ENCODE measurements around the gene FXYD5. TPM values are rescaled to one million over a fixed set of nuclear protein-coding genes. Genes with fewer than 3 reads are reported as not detected.

The FXYD5 gene
- total RNA-seq, result 53.2 and 73.8 TPM in 2 replicates

GRCh38 chr19:35154525-35155406 is at the start of gene FXYD5:
FXYD5 (plus strand) TSS chr19:35154735; CDS start chr19:35155551, 816 bp downstream.

GRCh38 chr19:35115177-35115951 is 39.2 kb upstream of the FXYD5 start, which contains the start of gene FXYD3:
FXYD3 (plus strand) TSS chr19:35115823; CDS start chr19:35119377, 3,554 bp downstream.

GRCh38 chr19:35134601-35135242 is 19.8 kb upstream of the FXYD5 start, which contains the start of gene LGI4:
LGI4 (minus strand) TSS chr19:35135059; CDS start chr19:35134680, 379 bp downstream.

GRCh38 chr19:35138305-35138892 is 16.1 kb upstream of the FXYD5 start, which contains the start of gene FXYD1:
FXYD1 (plus strand) TSS chr19:35138824; CDS start chr19:35140080, 1,256 bp downstream.

GRCh38 chr19:35143231-35143715 is 11.3 kb upstream of the FXYD5 start, which contains the start of gene FXYD7:
FXYD7 (plus strand) TSS chr19:35143255; CDS start chr19:35143334, 79 bp downstream.

Small RNAs within 50 kb of the gene (small RNA-seq; reads per million reads assigned to genes)
- not detected for gene AC020907.2

Other genes starting within 250 kb of the FXYD5 start
- gene ZNF30, start 227.8 kb upstream of the FXYD5 start, total RNA-seq, result 1.7 and 2.6 TPM in 2 replicates
- 3.4 and 5.2 TPM in 2 replicates for gene ZNF792, start 190.5 kb upstream of the FXYD5 start, total RNA-seq
- 25.6 and 27.1 TPM in 2 replicates for gene GRAMD1A, start 154.4 kb upstream of the FXYD5 start, total RNA-seq
- gene SCN1B, start 124.3 kb upstream of the FXYD5 start, total RNA-seq, result 3.1 and 3.4 TPM in 2 replicates
- gene HPN, start 113.0 kb upstream of the FXYD5 start, total RNA-seq, result not detected in 2 replicates
- not detected in 2 replicates for gene FXYD3, start 38.9 kb upstream of the FXYD5 start, total RNA-seq
- gene LGI4, start 19.7 kb upstream of the FXYD5 start, total RNA-seq, result 1.2 and 1.3 TPM in 2 replicates
- 0.73 and 2.1 TPM in 2 replicates for gene FXYD1, start 15.9 kb upstream of the FXYD5 start, total RNA-seq
- not detected in 2 replicates for gene FXYD7, start 11.5 kb upstream of the FXYD5 start, total RNA-seq
- gene FAM187B, start 74.0 kb downstream of the FXYD5 start, total RNA-seq, result not detected in 2 replicates
- gene LSR, start 94.3 kb downstream of the FXYD5 start, total RNA-seq, result 0.36 and 0.49 TPM in 2 replicates
- gene USF2, start 114.2 kb downstream of the FXYD5 start, total RNA-seq, result 64.4 and 64.5 TPM in 2 replicates
- under 0.01 TPM in 1 of 2 replicates, not detected in the other for gene HAMP, start 127.8 kb downstream of the FXYD5 start, total RNA-seq
- gene MAG, start 137.4 kb downstream of the FXYD5 start, total RNA-seq, result not detected in 2 replicates
- gene CD22, start 174.5 kb downstream of the FXYD5 start, total RNA-seq, result not detected in 2 replicates
- gene FFAR1, start 193.2 kb downstream of the FXYD5 start, total RNA-seq, result not detected in 2 replicates
- gene FFAR3, start 203.7 kb downstream of the FXYD5 start, total RNA-seq, result not detected in 2 replicates
- gene GPR42, start 216.3 kb downstream of the FXYD5 start, total RNA-seq, result not detected in 2 replicates

All from hair follicle dermal papilla cell (primary cell).